SK-N-SH treated with all-trans-retinoic acid at 6 μM for 48 hours (cell line): ENCODE data around the gene CCDC69.

Experiments
- CREB5 ChIP-seq: fragments of 250-450 bp; sonication (Bioruptor Pico); IDR thresholded peaks from 2 replicates; pipeline ENCODE4 v1.5.1; 2020; ENCODE audit warnings: low read depth, mild to moderate bottlenecking, moderate library complexity
- ISL1 ChIP-seq: fragments of 250-450 bp; sonication (Bioruptor Pico); IDR thresholded peaks from 2 replicates; pipeline ENCODE4 v2.1.2; 2022; ENCODE audit warnings: mild to moderate bottlenecking, moderate library complexity
- PATZ1 ChIP-seq: fragments of 250-450 bp; sonication (Bioruptor Pico); IDR thresholded peaks from 2 replicates; pipeline ENCODE4 v1.8.0; 2020; ENCODE audit warnings: mild to moderate bottlenecking, moderate library complexity, borderline replicate concordance
- RARB ChIP-seq: fragments of 250-450 bp; sonication (Bioruptor Pico); IDR thresholded peaks from 2 replicates; pipeline ENCODE4 v1.8.0; 2021; ENCODE audit warnings: mild to moderate bottlenecking, moderate library complexity
- ZC3H10 ChIP-seq: fragments of 250-450 bp; sonication (Bioruptor Pico); IDR thresholded peaks from 2 replicates; pipeline ENCODE4 v1.5.1; 2021; ENCODE audit warnings: mild to moderate bottlenecking, moderate library complexity
- TF ChIP-seq, protein P1 (sequence below): fragments of 250-450 bp; sonication (Bioruptor Pico); IDR thresholded peaks from 2 replicates; pipeline ENCODE4 v1.5.1; 2021; ENCODE audit warnings: mild to moderate bottlenecking, moderate library complexity

GRCh38 chr5:151238303-151238741 is 14.4 kb upstream of the CCDC69 start:
- TF ChIP-seq CREB5: no peak
- TF ChIP-seq, protein P1, sequence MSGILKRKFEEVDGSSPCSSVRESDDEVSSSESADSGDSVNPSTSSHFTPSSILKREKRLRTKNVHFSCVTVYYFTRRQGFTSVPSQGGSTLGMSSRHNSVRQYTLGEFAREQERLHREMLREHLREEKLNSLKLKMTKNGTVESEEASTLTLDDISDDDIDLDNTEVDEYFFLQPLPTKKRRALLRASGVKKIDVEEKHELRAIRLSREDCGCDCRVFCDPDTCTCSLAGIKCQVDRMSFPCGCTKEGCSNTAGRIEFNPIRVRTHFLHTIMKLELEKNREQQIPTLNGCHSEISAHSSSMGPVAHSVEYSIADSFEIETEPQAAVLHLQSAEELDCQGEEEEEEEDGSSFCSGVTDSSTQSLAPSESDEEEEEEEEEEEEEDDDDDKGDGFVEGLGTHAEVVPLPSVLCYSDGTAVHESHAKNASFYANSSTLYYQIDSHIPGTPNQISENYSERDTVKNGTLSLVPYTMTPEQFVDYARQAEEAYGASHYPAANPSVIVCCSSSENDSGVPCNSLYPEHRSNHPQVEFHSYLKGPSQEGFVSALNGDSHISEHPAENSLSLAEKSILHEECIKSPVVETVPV (CRISPR knock-in tag): no peak
- no peak for TF ChIP-seq RARB (CRISPR knock-in tag)
- no peak for TF ChIP-seq ISL1 (CRISPR knock-in tag)
- no peak for TF ChIP-seq ZC3H10 (CRISPR knock-in tag)
- TF ChIP-seq PATZ1 (CRISPR knock-in tag): no peak
